A549 (cell line): Measurements from ENCODE around the gene TLK1. TPM values are rescaled to one million over a fixed set of nuclear protein-coding genes. Genes with fewer than 3 reads are reported as not detected.

ENCODE experiments used
- ATAC-seq, 2 experiments: fragments of 200-7000 bp in 1 of 2; fragments of >200 bp in 1 of 2; cut with Nextera tagmentation in 1 of 2; cut with Tn5 transposase in 1 of 2; 3 replicates each; pipeline versions ENCODE4 v1.8.0 to v1.9.1; 2018 to 2020; ENCODE audit warnings: mild to moderate bottlenecking in 1 of 2, moderate library complexity in 1 of 2
- CTCF ChIA-PET: fragments of 300-600 bp; sonication (Branson Sonifier 250); formaldehyde crosslinking; extraction: SDS; loops from one replicate; lab custom pipeline; 2021; ENCODE audit warnings: antibody characterized with exemption, inconsistent platforms; lab: Yijun Ruan, JAX
- POLR2A ChIA-PET: fragments of 350-600 bp; formaldehyde crosslinking; extraction: SDS; loops from one replicate; lab custom pipeline; 2021; ENCODE audit warnings: antibody characterized with exemption, inconsistent platforms; lab: Yijun Ruan, JAX
- DNase-seq, 2 experiments: peaks; one replicate each; pipeline versions ENCODE4 v3.0.0 to v3.0.0-alpha.2; 2011 to 2016; ENCODE audit warnings: low read depth in 1 of 2, low spot score in 1 of 2
- FAIRE-seq: peaks from 2 replicates; lab custom pipeline; 2011; peaks lifted over from hg19 to GRCh38; lab: Jason Lieb, UNC
- H3K27ac ChIP-seq, 2 experiments: fragments of >200 bp; sonication (Bioruptor Twin); formaldehyde crosslinking; 3 replicates each; pipeline ENCODE4 v1.5.1; 2016 to 2017
- H3K4me1 ChIP-seq: fragments of >200 bp; sonication (Bioruptor Twin); formaldehyde crosslinking; 3 replicates; pipeline ENCODE4 v1.6.1; 2016
- H3K4me2 ChIP-seq: fragments of >200 bp; sonication (Bioruptor Twin); formaldehyde crosslinking; 3 replicates; pipeline ENCODE4 v1.6.1; 2016
- H3K4me3 ChIP-seq: fragments of >200 bp; sonication (Bioruptor Twin); formaldehyde crosslinking; 3 replicates; pipeline ENCODE4 v1.5.1; 2016
- H3K9me3 ChIP-seq: fragments of >200 bp; sonication (Bioruptor Twin); formaldehyde crosslinking; 3 replicates; pipeline ENCODE4 v1.6.1; 2016
- ATOH8 ChIP-seq: fragments of 250-450 bp; sonication (Bioruptor Pico); IDR thresholded peaks from 2 replicates; pipeline ENCODE4 v1.5.0; 2020; ENCODE audit warnings: low read depth, mild to moderate bottlenecking, moderate library complexity
- CEBPB ChIP-seq, 2 experiments: fragments of >200 bp in 1 of 2; sonication (Bioruptor Twin) in 1 of 2; formaldehyde crosslinking in 1 of 2; IDR thresholded peaks; 2 replicates each; pipeline ENCODE4 v1.6.1; 2012 to 2016
- CHD4 ChIP-seq: fragments of 200-600 bp; sonication (generic); IDR thresholded peaks from 2 replicates; pipeline ENCODE4 v1.6.1; 2016; ENCODE audit warnings: antibody characterized with exemption, mild to moderate bottlenecking, borderline replicate concordance
- E2F6 ChIP-seq: IDR thresholded peaks from 2 replicates; pipeline ENCODE4 v1.6.1; 2012; ENCODE audit warnings: low read depth, borderline replicate concordance
- EHF ChIP-seq: fragments of 250-450 bp; sonication (Bioruptor Pico); IDR thresholded peaks from 2 replicates; pipeline ENCODE4 v1.5.0; 2020; ENCODE audit warnings: mild to moderate bottlenecking
- ELK1 ChIP-seq: fragments of 150-350 bp; IDR thresholded peaks from 2 replicates; pipeline ENCODE4 v1.6.1; 2014; ENCODE audit warnings: low read depth, mild to moderate bottlenecking, low read length
- EP300 ChIP-seq, 2 experiments: fragments of >200 bp; sonication (Bioruptor Twin); formaldehyde crosslinking; IDR thresholded peaks; 2 replicates in 1 of 2; 3 replicates in 1 of 2; pipeline ENCODE4 v1.6.1; 2016 to 2017
- ESRRA ChIP-seq: fragments of 150-350 bp; IDR thresholded peaks from 2 replicates; pipeline ENCODE4 v1.6.1; 2014; ENCODE audit warnings: mild to moderate bottlenecking, low read length, borderline replicate concordance
- GATA3 ChIP-seq: IDR thresholded peaks from 2 replicates; pipeline ENCODE4 v1.6.1; 2012; ENCODE audit warnings: borderline replicate concordance
- HDAC2 ChIP-seq: fragments of 200-600 bp; sonication (generic); IDR thresholded peaks from 2 replicates; pipeline ENCODE4 v1.6.1; 2016
- HES2 ChIP-seq: fragments of >200 bp; sonication (Bioruptor Twin); formaldehyde crosslinking; IDR thresholded peaks from 2 replicates; pipeline ENCODE4 v1.6.1; 2016
- HOXB5 ChIP-seq: fragments of 250-450 bp; sonication (Bioruptor Pico); IDR thresholded peaks from 2 replicates; pipeline ENCODE4 v1.5.0; 2020; ENCODE audit warnings: mild to moderate bottlenecking, moderate library complexity
- PHF8 ChIP-seq: fragments of 200-600 bp; sonication (generic); IDR thresholded peaks from 2 replicates; pipeline ENCODE4 v1.6.1; 2016; ENCODE audit warnings: low read depth, mild to moderate bottlenecking, antibody characterized with exemption, moderate library complexity, borderline replicate concordance
- POLR2A ChIP-seq: IDR thresholded peaks from 2 replicates; pipeline ENCODE4 v1.6.1; 2012; ENCODE audit warnings: mild to moderate bottlenecking, low read length
- REST ChIP-seq: fragments of 200-600 bp; sonication (generic); IDR thresholded peaks from 2 replicates; pipeline ENCODE4 v1.6.1; 2016; ENCODE audit warnings: antibody characterized with exemption, mild to moderate bottlenecking, moderate library complexity
- RFX5 ChIP-seq: fragments of 450-650 bp; IDR thresholded peaks from 2 replicates; pipeline ENCODE4 v1.7.1; 2014; ENCODE audit warnings: antibody characterized with exemption, mild to moderate bottlenecking, moderate library complexity
- RNF2 ChIP-seq: fragments of 200-600 bp; sonication (generic); IDR thresholded peaks from 2 replicates; pipeline ENCODE4 v1.6.1; 2016; ENCODE audit warnings: low read depth, mild to moderate bottlenecking, antibody characterized with exemption, moderate library complexity, borderline replicate concordance
- SREBF2 ChIP-seq: fragments of 450-650 bp; IDR thresholded peaks from 2 replicates; pipeline ENCODE4 v1.6.1; 2014; ENCODE audit warnings: mild to moderate bottlenecking, moderate library complexity
- TFCP2L1 ChIP-seq: fragments of 250-450 bp; sonication (Bioruptor Pico); IDR thresholded peaks from 2 replicates; pipeline ENCODE4 v1.5.0; 2021; ENCODE audit warnings: mild to moderate bottlenecking
- TP53 ChIP-seq: fragments of 250-450 bp; sonication (Bioruptor Pico); IDR thresholded peaks from 2 replicates; pipeline ENCODE4 v1.5.0; 2021; ENCODE audit warnings: mild to moderate bottlenecking, moderate library complexity
- ZC3H11A ChIP-seq: fragments of 450-650 bp; IDR thresholded peaks from 2 replicates; pipeline ENCODE4 v1.6.1; 2014; ENCODE audit warnings: antibody characterized with exemption, mild to moderate bottlenecking
- ZFP36 ChIP-seq: fragments of 450-650 bp; IDR thresholded peaks from 2 replicates; pipeline ENCODE4 v1.6.1; 2014; ENCODE audit warnings: borderline replicate concordance; ENCODE audit not compliant: partially characterized antibody
- ZNF302 ChIP-seq: fragments of 250-450 bp; sonication (Bioruptor Pico); IDR thresholded peaks from 2 replicates; pipeline ENCODE4 v1.9.0; 2021; ENCODE audit warnings: inconsistent platforms, mild to moderate bottlenecking, moderate library complexity
- ZSCAN20 ChIP-seq: fragments of 250-450 bp; sonication (Bioruptor Pico); IDR thresholded peaks from 2 replicates; pipeline ENCODE4 v1.8.0; 2022; ENCODE audit warnings: mild to moderate bottlenecking, moderate library complexity
- polyA plus RNA-seq, 4 experiments: library from polyadenylated mRNA; depleted of rRNA in 3 of 4; stranded (reverse); fragments of >200 nt; fragmentation: RNase III in 1 of 4; extraction: RNeasy Plus Mini Kit Qiagen cat#74134 plus additional on column Dnase treatment in 1 of 4; gene quantifications; 2 replicates in 3 of 4; 3 replicates in 1 of 4; pipeline ENCODE4 v1.2.3, GENCODE V29; 2011 to 2017

TLK1 gene
- polyA plus RNA-seq, 2 of the 4 experiments (the other 2 are of a cell fraction) = 16.9 to 28.9 TPM

GRCh38 chr2:171210216-171210863, 49.6 kb upstream of the TLK1 start (continued):
- TF ChIP-seq ELK1 (no peak), HDAC2 (no peak), RFX5 (no peak), GATA3 (no peak), CHD4 (no peak), REST (no peak), ZSCAN20 (CRISPR knock-in tag) (no peak), EHF (no peak)

GRCh38 chr2:171208657-171209056, 48.0 kb upstream of the TLK1 start:
- CTCF ChIA-PET = no interaction called here
- no peak overlapping the region for H3K4me2 ChIP-seq
- no peak overlapping the region for H3K4me3 ChIP-seq
- POLR2A ChIA-PET = no interaction called here
- ATAC-seq (no peak), FAIRE-seq (peak; percentile 39), DNase-seq (no peak)
- no peak for TF ChIP-seq ATOH8
- TF ChIP-seq CEBPB (IDR thresholded peaks at IDR 0.05) = no peak
- TF ChIP-seq POLR2A = no peak
- TF ChIP-seq RNF2 = no peak
- no peak for TF ChIP-seq EP300 (IDR thresholded peaks at IDR 0.05)
- TF ChIP-seq E2F6 = no peak
- TF ChIP-seq HOXB5 (CRISPR knock-in tag) = no peak
- TF ChIP-seq GATA3 = no peak
- TF ChIP-seq HDAC2 = no peak
- TF ChIP-seq TFCP2L1 (CRISPR knock-in tag) = no peak
- no peak for TF ChIP-seq PHF8
- no peak for TF ChIP-seq ESRRA
- no peak for TF ChIP-seq ZFP36
- TF ChIP-seq HES2 = no peak
- TF ChIP-seq SREBF2 = no peak
- no peak for TF ChIP-seq ZC3H11A
- no peak for TF ChIP-seq TP53
- no peak for TF ChIP-seq ZNF302 (CRISPR knock-in tag)
- no peaks in the 10 kb centered on the region for H3K9me3 ChIP-seq
- H3K27ac ChIP-seq = no peak overlapping the region
- no peaks in the 10 kb centered on the region for H3K4me1 ChIP-seq
